ENCODE data around the gene LGI1. TPM values are rescaled to one million over a fixed set of nuclear protein-coding genes. Genes with fewer than 3 reads are reported as not detected.
"Not testable (repeated sequence)": the region's sequence is repeated elsewhere in the genome, so short reads cannot be mapped to it uniquely, and the experiment has no call there.

Gene LGI1
- total and polyA plus RNA-seq, 5 donors: 0.21 to 0.68 (median 0.51) TPM; not detected in 1

DNA sequence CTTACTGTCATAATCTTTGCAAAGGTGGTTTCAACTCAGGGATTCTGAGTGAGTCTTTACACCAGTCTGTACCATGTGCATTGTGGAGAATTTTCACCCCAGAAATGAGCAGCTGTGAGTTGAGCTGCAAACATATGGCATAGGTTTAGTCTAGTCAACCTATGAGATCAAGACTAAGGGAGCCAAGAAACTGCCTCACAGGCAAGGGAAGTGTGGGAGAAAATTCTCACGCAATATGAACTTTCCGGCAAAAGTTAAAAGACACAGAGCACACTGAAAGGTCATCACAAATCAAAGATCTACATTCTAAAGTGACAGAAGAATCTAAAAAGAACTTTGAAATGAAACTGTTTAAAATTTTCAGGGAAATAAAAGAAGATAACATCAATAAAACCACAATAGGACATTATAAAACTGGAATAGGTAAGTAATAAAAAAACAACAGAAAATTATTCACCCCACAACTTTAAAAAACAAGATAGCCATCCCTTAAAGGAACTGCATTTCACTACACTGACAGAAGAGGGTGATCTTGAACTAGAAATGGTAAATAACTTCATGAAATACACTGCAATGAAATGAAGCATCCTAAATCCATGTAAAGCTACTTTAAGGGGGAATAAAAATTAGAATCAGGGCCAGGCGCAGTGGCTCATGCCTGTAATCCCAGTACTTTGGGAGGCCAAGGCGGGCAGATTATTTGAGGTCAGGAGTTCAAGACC lies 63.5 kb downstream of the LGI1 start:
- 68% methylated on average over 4 of the region's 4 CpGs for WGBS
- Histone ChIP-seq H3K27ac (ENCODE audit: low read length) (no peak overlapping the region), H3K4me1 (ENCODE audit: control insufficient read depth, insufficient read depth, low read length) (no peaks in the 10 kb centered on the region), H3K27me3 (ENCODE audit: control insufficient read depth, insufficient read depth) (no peaks in the 10 kb centered on the region), H3K4me3 (ENCODE audit: low read length) (no peak overlapping the region), H3K9me3 (ENCODE audit: control insufficient read depth, low read length) (no peaks in the 10 kb centered on the region)
- intact Hi-C loops (cut with DNase I): loop anchor here in 1 of 4 donors (10.0 kb wide), 1 partner anchor 494 kb away; no protein-coding TSS in a partner anchor
- no peak for ATAC-seq
- no peak for DNase-seq

DNA sequence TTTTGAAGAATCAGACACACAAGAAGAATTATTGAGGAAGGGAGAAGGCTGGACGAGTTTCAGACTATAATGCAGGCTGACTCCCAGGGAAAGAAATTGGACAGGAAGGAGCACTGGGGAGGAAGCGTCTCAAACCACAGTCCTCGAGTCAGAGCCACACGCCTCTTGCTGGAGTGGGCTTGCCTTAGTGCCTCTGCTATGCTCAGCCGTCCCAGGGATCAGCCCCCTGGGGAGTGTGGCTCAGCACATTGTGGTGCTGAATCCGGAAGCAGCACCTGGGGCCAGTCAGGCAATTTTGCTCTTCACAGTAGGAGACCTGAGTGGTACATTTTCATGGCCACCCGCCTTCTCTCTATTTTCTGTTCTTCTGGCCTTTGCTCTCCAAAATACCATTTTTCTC lies 68.6 kb downstream of the LGI1 start:
- no peak for ATAC-seq
- no peak for DNase-seq
- no peaks in the 10 kb centered on the region for H3K27me3 ChIP-seq (ENCODE audit: control insufficient read depth, insufficient read depth)
- intact Hi-C loops (cut with DNase I): loop anchor here in 1 of 4 donors (10.0 kb wide), 1 partner anchor 488 kb away; no protein-coding TSS in a partner anchor
- H3K4me1 ChIP-seq (ENCODE audit: control insufficient read depth, insufficient read depth, low read length): no peaks in the 10 kb centered on the region
- H3K4me3 ChIP-seq (ENCODE audit: low read length): no peak overlapping the region
- H3K9me3 ChIP-seq (ENCODE audit: control insufficient read depth, low read length): no peaks in the 10 kb centered on the region
- WGBS: 26% methylated on average over 7 of the region's 7 CpGs
- H3K27ac ChIP-seq (ENCODE audit: low read length): no peak overlapping the region

DNA sequence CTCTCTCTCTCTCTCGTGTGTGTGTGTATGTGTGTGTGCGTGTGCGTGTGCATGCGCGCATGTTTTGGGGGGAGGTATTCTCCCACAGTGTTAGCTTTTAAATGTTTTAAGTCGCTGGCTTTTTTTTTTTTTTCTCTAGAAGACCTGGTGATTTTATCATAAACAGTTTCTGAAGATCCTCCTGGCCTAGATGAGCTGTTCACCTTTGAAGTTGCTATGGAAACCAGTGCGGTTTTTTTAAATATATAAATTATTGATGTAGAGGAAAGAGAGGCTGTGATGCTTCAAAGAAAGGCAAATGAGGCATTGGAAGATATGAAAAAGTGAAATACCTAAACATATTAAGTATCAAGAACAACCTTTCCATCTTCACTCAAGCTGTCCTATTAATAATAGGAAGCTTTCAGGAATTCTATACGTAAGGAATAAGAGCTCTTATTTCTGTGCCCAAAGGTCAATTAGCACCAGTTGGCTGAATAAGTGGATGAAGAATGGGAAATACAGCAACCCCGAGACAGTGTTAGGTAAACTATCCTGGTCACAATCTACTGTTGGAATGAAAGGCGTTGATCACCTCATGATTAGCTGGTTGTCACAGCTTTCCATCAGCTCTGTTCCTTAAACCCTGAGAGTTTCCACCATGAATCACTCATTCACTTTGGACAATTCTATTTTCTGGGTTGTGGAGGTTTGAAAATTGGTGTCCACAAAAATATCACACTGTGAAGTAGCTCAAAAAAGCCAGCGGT lies 69.5 kb downstream of the LGI1 start:
- DNase-seq (no peak), ATAC-seq (no peak)
- 82% methylated on average over 11 of the region's 11 CpGs for WGBS
- no peaks in the 10 kb centered on the region for H3K9me3 ChIP-seq (ENCODE audit: control insufficient read depth, low read length)
- no peak overlapping the region for H3K4me3 ChIP-seq (ENCODE audit: low read length)
- no peaks in the 10 kb centered on the region for H3K4me1 ChIP-seq (ENCODE audit: control insufficient read depth, insufficient read depth, low read length)
- H3K27ac ChIP-seq (ENCODE audit: low read length): no peak overlapping the region
- H3K27me3 ChIP-seq (ENCODE audit: control insufficient read depth, insufficient read depth): no peaks in the 10 kb centered on the region
- intact Hi-C loops (cut with DNase I): loop anchor here in 1 of 4 donors (10.0 kb wide), 1 partner anchor 488 kb away; no protein-coding TSS in a partner anchor

DNA sequence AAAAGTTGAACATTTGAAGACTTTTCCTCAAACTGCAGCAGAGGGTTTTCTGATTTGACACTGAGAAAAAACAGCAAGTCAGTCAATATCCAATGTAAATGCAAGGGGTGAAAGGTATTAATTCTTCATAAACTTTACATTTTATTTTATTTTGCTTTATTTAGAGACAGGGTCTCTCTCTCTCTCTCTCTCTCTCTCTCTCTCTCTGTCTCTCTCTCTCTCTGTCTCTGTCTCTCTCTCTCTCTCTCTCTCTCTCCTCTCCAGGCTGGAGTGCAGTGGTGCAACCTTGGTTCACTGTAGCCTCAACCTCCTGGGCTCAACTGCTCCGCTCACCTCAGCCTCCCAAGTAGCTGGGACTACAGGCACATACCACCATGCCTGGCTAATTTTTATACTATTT lies 73.3 kb downstream of the LGI1 start:
- H3K9me3 ChIP-seq (ENCODE audit: control insufficient read depth, low read length); H3K4me1 ChIP-seq (ENCODE audit: control insufficient read depth, insufficient read depth, low read length); H3K27ac ChIP-seq (ENCODE audit: low read length); intact Hi-C loops (cut with DNase I); H3K4me3 ChIP-seq (ENCODE audit: low read length); H3K27me3 ChIP-seq (ENCODE audit: control insufficient read depth, insufficient read depth); DNase-seq; ATAC-seq: not testable (repeated sequence)
- 100% methylated on average over 1 of the region's 1 CpG for WGBS

DNA sequence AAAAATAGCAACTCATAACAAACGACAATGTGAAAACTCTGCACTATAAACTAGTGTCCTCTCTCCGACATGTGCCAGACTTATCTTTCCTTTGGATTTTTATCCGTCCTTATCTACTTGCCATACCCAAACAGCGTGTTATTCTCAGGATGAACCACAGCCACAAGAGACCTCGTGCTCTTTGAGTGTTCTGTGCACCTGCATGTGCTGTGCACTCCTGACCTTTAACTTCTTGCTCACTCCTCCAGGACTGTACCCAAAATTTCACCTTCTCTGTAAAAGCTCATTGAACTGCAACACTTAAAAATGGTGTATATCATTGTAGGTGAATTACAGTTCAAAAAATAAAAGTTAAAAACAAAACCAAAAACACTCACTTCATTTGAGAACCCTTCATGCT lies 78.0 kb downstream of the LGI1 start:
- H3K27me3 ChIP-seq (ENCODE audit: control insufficient read depth, insufficient read depth): no peaks in the 10 kb centered on the region
- peaks cover 3% of the 10 kb centered on the region for H3K9me3 ChIP-seq (ENCODE audit: control insufficient read depth, low read length)
- WGBS: 42% methylated on average over 5 of the region's 5 CpGs
- intact Hi-C loops (cut with DNase I): no loop called here
- no peak overlapping the region for H3K4me3 ChIP-seq (ENCODE audit: low read length)
- no peaks in the 10 kb centered on the region for H3K4me1 ChIP-seq (ENCODE audit: control insufficient read depth, insufficient read depth, low read length)
- ATAC-seq (no peak), DNase-seq (no peak)
- no peak overlapping the region for H3K27ac ChIP-seq (ENCODE audit: low read length)

DNA sequence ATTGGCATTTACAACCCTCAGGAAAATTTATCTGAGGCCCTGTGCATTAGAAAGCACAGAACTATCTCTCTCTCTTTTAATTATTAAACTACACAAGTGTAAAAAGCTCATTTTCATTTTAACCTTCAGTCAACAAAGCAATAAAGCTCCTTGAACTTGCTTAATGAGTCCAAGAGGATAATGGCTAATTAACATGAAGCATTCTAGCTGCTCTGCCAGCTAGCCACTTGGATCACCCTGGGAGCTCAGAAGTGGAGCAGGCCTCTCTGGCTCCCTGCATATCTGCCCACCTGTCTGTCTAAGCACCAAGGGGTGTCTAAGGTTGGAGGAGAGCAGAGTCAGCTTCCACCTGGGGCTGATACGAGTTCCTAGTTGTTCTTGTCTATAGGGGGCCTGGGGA lies 80.1 kb downstream of the LGI1 start:
- 77% methylated on average over 1 of the region's 1 CpG for WGBS
- H3K4me3 ChIP-seq (ENCODE audit: low read length): no peak overlapping the region
- peaks cover 3% of the 10 kb centered on the region for H3K9me3 ChIP-seq (ENCODE audit: control insufficient read depth, low read length)
- DNase-seq (no peak), ATAC-seq (peak; percentile 16 to 28)
- intact Hi-C loops (cut with DNase I): no loop called here
- no peak overlapping the region for H3K27ac ChIP-seq (ENCODE audit: low read length)
- H3K4me1 ChIP-seq (ENCODE audit: control insufficient read depth, insufficient read depth, low read length): no peaks in the 10 kb centered on the region
- no peaks in the 10 kb centered on the region for H3K27me3 ChIP-seq (ENCODE audit: control insufficient read depth, insufficient read depth)

DNA sequence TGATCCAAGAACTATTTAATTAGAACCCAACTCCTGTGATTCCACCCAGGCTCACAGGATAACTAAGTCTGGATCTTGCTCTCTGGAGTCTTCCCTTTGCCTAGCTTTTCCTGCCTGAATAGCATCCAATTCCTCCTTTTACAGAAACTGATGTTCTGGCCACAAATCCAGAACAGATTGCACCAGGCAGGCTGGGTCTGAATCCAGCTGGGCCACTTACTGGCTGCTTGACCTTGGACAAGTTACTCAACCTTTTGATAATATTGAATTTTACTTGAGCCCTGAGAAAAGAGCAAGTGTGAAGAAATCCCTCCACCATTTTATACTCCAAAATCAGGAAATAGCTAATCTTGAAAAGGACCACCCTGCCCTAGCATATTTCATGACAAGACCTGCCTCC lies 80.5 kb downstream of the LGI1 start:
- ATAC-seq: peak; percentile 34 to 65
- Histone ChIP-seq H3K27me3 (ENCODE audit: control insufficient read depth, insufficient read depth) (no peaks in the 10 kb centered on the region), H3K9me3 (ENCODE audit: control insufficient read depth, low read length) (peaks cover 3% of the 10 kb centered on the region), H3K4me3 (ENCODE audit: low read length) (no peak overlapping the region), H3K4me1 (ENCODE audit: control insufficient read depth, insufficient read depth, low read length) (no peaks in the 10 kb centered on the region), H3K27ac (ENCODE audit: low read length) (no peak overlapping the region)
- intact Hi-C loops (cut with DNase I): no loop called here
- DNase-seq: peak; percentile 39 to 75 (median 58)

DNA sequence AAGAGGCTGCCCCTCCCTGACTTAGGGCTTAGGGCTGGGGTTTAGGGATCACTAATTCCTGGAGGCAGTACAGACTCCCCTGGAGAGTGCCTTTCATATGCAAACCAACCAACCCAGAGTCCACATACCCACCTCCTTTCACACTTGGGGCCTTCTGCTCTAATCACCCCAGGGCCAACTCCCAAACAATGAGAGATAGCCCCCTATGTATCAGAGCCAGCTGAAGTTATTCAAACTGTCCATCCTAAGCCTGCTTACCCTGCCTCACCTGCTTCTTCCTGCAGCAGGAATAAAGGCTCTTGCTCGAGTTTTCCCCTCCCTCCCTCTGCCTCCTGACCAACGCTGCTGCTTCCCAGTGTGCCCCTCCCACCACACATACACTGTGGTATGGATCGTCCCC lies 84.2 kb downstream of the LGI1 start:
- H3K4me1 ChIP-seq (ENCODE audit: control insufficient read depth, insufficient read depth, low read length): no peaks in the 10 kb centered on the region
- H3K27ac ChIP-seq (ENCODE audit: low read length): no peak overlapping the region
- no peaks in the 10 kb centered on the region for H3K9me3 ChIP-seq (ENCODE audit: control insufficient read depth, low read length)
- H3K4me3 ChIP-seq (ENCODE audit: low read length): no peak overlapping the region
- WGBS: 31% methylated on average over 3 of the region's 3 CpGs
- no peaks in the 10 kb centered on the region for H3K27me3 ChIP-seq (ENCODE audit: control insufficient read depth, insufficient read depth)
- DNase-seq: no peak
- intact Hi-C loops (cut with DNase I): no loop called here
- ATAC-seq: no peak

DNA sequence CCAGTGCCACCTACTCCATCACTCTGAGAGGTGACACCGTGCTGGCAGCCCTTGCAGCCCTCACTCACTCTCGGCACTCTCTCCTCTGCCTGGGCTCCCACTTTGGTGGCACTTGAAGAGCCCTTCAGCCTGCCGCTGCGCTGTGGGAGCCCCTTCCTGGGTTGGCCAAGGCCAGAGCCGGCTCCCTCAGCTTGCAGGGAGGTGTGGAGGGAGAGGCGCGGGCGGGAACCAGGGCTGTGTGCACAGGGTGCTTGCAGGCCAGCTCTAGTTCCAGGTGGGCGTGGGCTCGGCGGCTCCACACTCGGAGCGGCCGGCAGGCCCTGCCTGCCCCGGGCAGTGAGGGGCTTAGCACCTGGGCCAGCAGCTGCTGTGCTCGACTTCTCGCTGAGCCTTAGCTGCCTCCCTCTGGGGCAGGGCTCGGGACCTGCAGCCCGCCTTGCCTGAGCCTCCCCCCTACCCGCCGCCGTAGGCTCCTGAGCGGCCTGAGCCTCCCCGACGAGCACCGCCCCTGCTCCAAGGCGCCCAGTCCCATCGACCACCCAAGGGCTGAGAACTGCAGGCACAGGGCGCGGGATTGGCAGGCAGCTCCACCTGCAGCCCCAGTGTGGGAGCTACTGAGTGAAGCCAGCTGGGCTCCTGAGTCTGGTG lies 87.4 kb downstream of the LGI1 start:
- no peaks in the 10 kb centered on the region for H3K4me1 ChIP-seq (ENCODE audit: control insufficient read depth, insufficient read depth, low read length)
- 96% methylated on average over 30 of the region's 30 CpGs for WGBS
- intact Hi-C loops (cut with DNase I): no loop called here
- peak in 1 of 3 donors; percentile 53 for DNase-seq
- H3K27me3 ChIP-seq (ENCODE audit: control insufficient read depth, insufficient read depth): no peaks in the 10 kb centered on the region
- no peaks in the 10 kb centered on the region for H3K9me3 ChIP-seq (ENCODE audit: control insufficient read depth, low read length)
- no peak overlapping the region for H3K4me3 ChIP-seq (ENCODE audit: low read length)
- no peak overlapping the region for H3K27ac ChIP-seq (ENCODE audit: low read length)
- no peak for ATAC-seq
